Spleen (tissue), 11 donors: ENCODE data around the gene GLDN. TPM values are rescaled to one million over a fixed set of nuclear protein-coding genes. Genes with fewer than 3 reads are reported as not detected.

Experiments used
- DNase-seq: peaks from one replicate; pipeline ENCODE4 v3.0.0-alpha.2; 2020
- H3K27ac ChIP-seq, 8 donors: fragments of 200-600 bp; sonication (generic) in 7 of 8; 1 replicate in 4 of 8; 2 replicates in 4 of 8; pipeline versions ENCODE4 v1.5.0 to v1.8.0; 2016 to 2021; ENCODE audit warnings: inconsistent platforms in 4 of 8, mild to moderate bottlenecking in 4 of 8, moderate library complexity in 1 of 8
- H3K27me3 ChIP-seq, 7 donors: fragments of 200-600 bp; sonication (generic) in 6 of 7; replicated peaks in 1 of 7; 1 replicate in 4 of 7; 2 replicates in 3 of 7; pipeline versions ENCODE4 v1.5.0 to v1.8.0; 2016 to 2021; ENCODE audit warnings: inconsistent platforms in 3 of 7, mild to moderate bottlenecking in 1 of 7
- H3K36me3 ChIP-seq, 6 donors: fragments of 200-600 bp; sonication (generic) in 5 of 6; 1 replicate in 4 of 6; 2 replicates in 2 of 6; pipeline versions ENCODE4 v1.5.0 to v1.8.0; 2016 to 2021; ENCODE audit warnings: inconsistent platforms in 2 of 6
- H3K4me1 ChIP-seq, 6 donors: fragments of 200-600 bp; sonication (generic) in 5 of 6; 1 replicate in 3 of 6; 2 replicates in 3 of 6; pipeline versions ENCODE4 v1.5.0 to v1.8.0; 2016 to 2021; ENCODE audit warnings: inconsistent platforms in 3 of 6
- H3K4me3 ChIP-seq, 8 donors: fragments of 200-600 bp; sonication (generic) in 7 of 8; 1 replicate in 4 of 8; 2 replicates in 4 of 8; pipeline versions ENCODE4 v1.5.0 to v1.8.0; 2016 to 2021; ENCODE audit warnings: inconsistent platforms in 4 of 8, mild to moderate bottlenecking in 4 of 8, moderate library complexity in 2 of 8
- H3K9me3 ChIP-seq, 8 donors: fragments of 200-600 bp; sonication (generic) in 7 of 8; 1 replicate in 4 of 8; 2 replicates in 4 of 8; pipeline versions ENCODE4 v1.5.0 to v1.8.0; 2016 to 2021; ENCODE audit warnings: inconsistent platforms in 4 of 8
- POLR2A ChIP-seq, 3 donors: fragments of 450-650 bp; IDR thresholded peaks; one replicate each; pipeline ENCODE4 v1.5.1; 2017; ENCODE audit warnings: antibody characterized with exemption in 3 of 3, mild to moderate bottlenecking in 1 of 3
- POLR2AphosphoS5 ChIP-seq, 3 donors: sonication (generic); formaldehyde crosslinking; IDR thresholded peaks; one replicate each; pipeline ENCODE4 v1.5.1; 2017; ENCODE audit warnings: antibody characterized with exemption in 3 of 3
- WGBS, 5 donors: extraction: QIAGEN DNeasy Blood & Tissue Kit in 3 of 5; methylation state at CpG; one replicate each; pipeline versions ENCODE4 v1.1.5 to v1.1.7; 2013 to 2018; 5-methylcytosine and 5-hydroxymethylcytosine counted together
- intact Hi-C: fragments of 100-400 bp; cut with DNase I; formaldehyde crosslinking; loops from one replicate; pipeline ENCODE4 v1.15.0; 2023; ENCODE audit warnings: low total_unique reads
- polyA plus RNA-seq, 3 donors: library from polyadenylated mRNA; stranded (reverse); fragments of 200-250 nt; gene quantifications; one replicate each; pipeline ENCODE4 v1.2.1, GENCODE V29; 2013
- total RNA-seq, 7 donors: library from RNA; depleted of rRNA in 3 of 7; stranded (reverse); fragments of >200 nt in 3 of 7; fragmentation: NEBNext Ultra II Directional in 4 of 7; extraction: Animal tissue kit (Norgen Biotek cat#: 25700) in 4 of 7; gene quantifications; one replicate each; pipeline versions ENCODE4 v1.1.0 to v1.2.1, GENCODE V29; 2016 to 2021
- TF ChIP-seq, protein P1 (sequence below), 11 experiments: fragments of 200-600 bp in 7 of 11; fragments of 450-650 bp in 4 of 11; sonication (generic) in 4 of 11; IDR thresholded peaks in 8 of 11; conservative IDR thresholded peaks in 3 of 11; 1 replicate in 7 of 11; 2 replicates in 4 of 11; pipeline versions ENCODE4 v1.4.0 to v1.8.0; 2016 to 2021; ENCODE audit warnings: antibody characterized with exemption in 11 of 11, inconsistent platforms in 4 of 11, mild to moderate bottlenecking in 1 of 11
- donor health status: healthy with polysubstance abuse.
- donor health status: DM: no; HTN: no; CAD: no; lungs with moderate emphysema.
- donor health status: DM: no; HTN: no; CAD: no.
- donor health status: Bipolar disorder and iron deficiency.
- donor health status: healthy.
- donor health status: DM: no; HTN: no; CAD: no.
- donor health status: DM: yes; HTN: yes; CAD: no.

GLDN gene
- total and polyA plus RNA-seq, 10 donors: 0.94 to 18.2 (median 3.5) TPM

DNA sequence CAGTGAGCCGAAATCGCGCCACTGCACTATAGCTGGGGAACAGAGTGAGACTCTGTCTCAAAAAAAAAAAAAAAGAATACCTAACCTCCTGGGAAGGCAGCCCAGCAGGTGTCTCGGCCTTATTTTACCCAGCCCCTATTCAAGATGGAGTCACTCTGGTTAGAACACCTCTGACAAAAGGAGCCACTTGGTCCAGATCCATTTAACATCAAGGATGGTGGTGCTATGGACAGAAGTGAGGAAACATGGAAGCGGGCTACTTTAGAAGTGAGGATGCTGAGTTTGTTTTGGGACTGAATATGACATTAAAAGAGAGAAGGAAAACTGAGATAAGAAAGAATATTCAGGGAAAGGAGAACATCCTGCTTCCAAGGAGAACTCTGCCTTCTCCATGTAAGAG lies 14.7 kb downstream of the GLDN start:
- Histone ChIP-seq H3K27ac (no peak overlapping the region), H3K36me3 (no peaks in the 10 kb centered on the region), H3K27me3 (peaks cover 0 to 7% (median 0%) of the 10 kb centered on the region in 7 donors), H3K9me3 (no peaks in the 10 kb centered on the region), H3K4me3 (no peak overlapping the region), H3K4me1 (peaks cover 0 to 13% (median 0%) of the 10 kb centered on the region in 6 donors)
- WGBS, 5 donors: 89 to 94% (median 92%) methylated on average over 5 of the region's 5 CpGs
- no peak for DNase-seq
- intact Hi-C loops: no loop called here
- TF ChIP-seq POLR2AphosphoS5 (IDR thresholded peaks at IDR 0.05) (no peak), POLR2A (IDR thresholded peaks at IDR 0.05) (no peak)
- TF ChIP-seq, protein P1, sequence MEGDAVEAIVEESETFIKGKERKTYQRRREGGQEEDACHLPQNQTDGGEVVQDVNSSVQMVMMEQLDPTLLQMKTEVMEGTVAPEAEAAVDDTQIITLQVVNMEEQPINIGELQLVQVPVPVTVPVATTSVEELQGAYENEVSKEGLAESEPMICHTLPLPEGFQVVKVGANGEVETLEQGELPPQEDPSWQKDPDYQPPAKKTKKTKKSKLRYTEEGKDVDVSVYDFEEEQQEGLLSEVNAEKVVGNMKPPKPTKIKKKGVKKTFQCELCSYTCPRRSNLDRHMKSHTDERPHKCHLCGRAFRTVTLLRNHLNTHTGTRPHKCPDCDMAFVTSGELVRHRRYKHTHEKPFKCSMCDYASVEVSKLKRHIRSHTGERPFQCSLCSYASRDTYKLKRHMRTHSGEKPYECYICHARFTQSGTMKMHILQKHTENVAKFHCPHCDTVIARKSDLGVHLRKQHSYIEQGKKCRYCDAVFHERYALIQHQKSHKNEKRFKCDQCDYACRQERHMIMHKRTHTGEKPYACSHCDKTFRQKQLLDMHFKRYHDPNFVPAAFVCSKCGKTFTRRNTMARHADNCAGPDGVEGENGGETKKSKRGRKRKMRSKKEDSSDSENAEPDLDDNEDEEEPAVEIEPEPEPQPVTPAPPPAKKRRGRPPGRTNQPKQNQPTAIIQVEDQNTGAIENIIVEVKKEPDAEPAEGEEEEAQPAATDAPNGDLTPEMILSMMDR (IDR thresholded peaks at IDR 0.05 in 8 of 11, conservative IDR thresholded peaks at IDR 0.05 in 3 of 11): no peak

DNA sequence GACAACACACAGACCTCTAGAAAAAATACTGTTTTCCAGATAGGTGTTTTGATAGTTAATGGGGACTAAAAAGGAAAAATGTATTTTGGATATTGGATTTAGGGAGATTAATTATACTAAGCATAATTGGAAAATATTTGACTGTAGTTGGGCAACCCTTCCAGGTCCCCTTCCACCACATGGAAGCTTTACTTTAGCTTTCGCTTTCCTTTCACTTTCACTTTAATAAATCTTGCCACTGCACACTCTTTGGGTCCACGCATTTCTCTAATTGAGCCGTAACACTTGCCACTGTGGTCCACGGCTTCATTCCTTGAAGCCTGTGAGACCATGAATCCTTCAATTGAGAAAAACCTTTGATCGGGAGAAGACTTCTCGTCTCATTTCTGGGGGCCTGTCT lies 15.5 kb downstream of the GLDN start:
- peaks cover 0 to 13% (median 0%) of the 10 kb centered on the region in 6 donors for H3K4me1 ChIP-seq
- no peak overlapping the region for H3K27ac ChIP-seq
- H3K27me3 ChIP-seq: no peaks in the 10 kb centered on the region
- no peak overlapping the region for H3K4me3 ChIP-seq
- intact Hi-C loops: no loop called here
- H3K9me3 ChIP-seq: no peaks in the 10 kb centered on the region
- H3K36me3 ChIP-seq: no peaks in the 10 kb centered on the region
- 90 to 95% (median 91%) methylated on average over 6 of the region's 6 CpGs for WGBS, 5 donors
- TF ChIP-seq POLR2A (IDR thresholded peaks at IDR 0.05) (no peak), POLR2AphosphoS5 (IDR thresholded peaks at IDR 0.05) (no peak)
- TF ChIP-seq, protein P1 (IDR thresholded peaks at IDR 0.05 in 8 of 11, conservative IDR thresholded peaks at IDR 0.05 in 3 of 11): no peak
- DNase-seq: no peak

DNA sequence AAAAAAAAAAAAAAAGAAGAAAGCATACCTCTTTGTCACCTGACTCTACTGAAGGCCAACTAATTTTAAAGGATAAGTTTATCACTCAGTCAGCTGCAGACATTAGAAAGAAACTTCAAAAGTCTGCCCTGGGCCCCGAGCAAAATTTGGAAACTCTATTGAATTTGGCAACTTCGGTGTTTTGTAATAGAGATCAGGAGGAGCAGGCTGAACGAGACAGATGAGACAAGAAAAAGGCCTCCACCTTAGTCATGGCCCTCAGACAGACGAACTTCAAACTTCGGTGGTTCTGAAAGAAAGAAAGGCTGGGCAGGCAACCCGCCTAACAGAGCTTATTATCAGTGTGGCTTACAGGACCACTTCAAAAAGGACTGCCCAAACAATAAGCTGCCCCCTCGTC lies 18.5 kb downstream of the GLDN start:
- DNase-seq: no peak
- H3K9me3 ChIP-seq: no peaks in the 10 kb centered on the region
- no peak overlapping the region for H3K4me3 ChIP-seq
- TF ChIP-seq POLR2AphosphoS5 (IDR thresholded peaks at IDR 0.05): no peak
- TF ChIP-seq, protein P1 (IDR thresholded peaks at IDR 0.05 in 8 of 11, conservative IDR thresholded peaks at IDR 0.05 in 3 of 11): no peak
- TF ChIP-seq POLR2A (IDR thresholded peaks at IDR 0.05): no peak
- intact Hi-C loops: no loop called here
- WGBS, 5 donors: 58 to 88% (median 71%) methylated on average over 7 of the region's 7 CpGs
- no peak overlapping the region for H3K27ac ChIP-seq
- H3K36me3 ChIP-seq: no peaks in the 10 kb centered on the region
- H3K4me1 ChIP-seq: peaks cover 0 to 10% (median 0%) of the 10 kb centered on the region in 6 donors
- no peaks in the 10 kb centered on the region for H3K27me3 ChIP-seq

- Histone ChIP-seq H3K4me1 (peaks cover 0 to 7% (median 0%) of the 10 kb centered on the region in 6 donors), H3K4me3 (no peak overlapping the region), H3K27me3 (peaks cover 0 to 9% (median 0%) of the 10 kb centered on the region in 7 donors), H3K9me3 (no peaks in the 10 kb centered on the region), H3K27ac (no peak overlapping the region), H3K36me3 (no peaks in the 10 kb centered on the region)
- TF ChIP-seq POLR2AphosphoS5 (IDR thresholded peaks at IDR 0.05): no peak
- TF ChIP-seq, protein P1 (IDR thresholded peaks at IDR 0.05 in 8 of 11, conservative IDR thresholded peaks at IDR 0.05 in 3 of 11): no peak
- intact Hi-C loops: no loop called here
- 79 to 86% (median 81%) methylated on average over 9 of the region's 9 CpGs for WGBS, 5 donors
- DNase-seq: no peak
These were observed 21.9 kb downstream of the GLDN start for GRCh38 chr15:51363383-51363782.
